HG03159 (cell line): Measurements from ENCODE around the gene SPEM3.
"Not testable (repeated sequence)": the region's sequence is repeated elsewhere in the genome, so short reads cannot be mapped to it uniquely, and the experiment has no call there.

Experiments
- ATAC-seq: cut with Tn5 transposase; IDR thresholded peaks from one replicate; pipeline ENCODE4 v1.9.1; 2021; ENCODE audit warnings: mild to moderate bottlenecking, moderate library complexity; ENCODE audit not compliant: unreplicated experiment

The SPEM3 gene

GRCh38 chr17:7468804-7469389 lies 40.2 kb downstream of the SPEM3 start:
- no peak for ATAC-seq

- not testable (repeated sequence) for ATAC-seq
These were observed 41.2 kb downstream of the SPEM3 start for GRCh38 chr17:7469843-7470242.

- ATAC-seq = not testable (repeated sequence)
These were observed 41.9 kb downstream of the SPEM3 start for GRCh38 chr17:7470457-7470973.

GRCh38 chr17:7471729-7472128 lies 43.1 kb downstream of the SPEM3 start:
- no peak for ATAC-seq

- ATAC-seq = not testable (repeated sequence)
These were observed 46.1 kb downstream of the SPEM3 start for GRCh38 chr17:7474767-7475166.

- ATAC-seq = no peak
These were observed 47.2 kb downstream of the SPEM3 start for GRCh38 chr17:7475764-7476422.

GRCh38 chr17:7476494-7476893 lies 47.8 kb downstream of the SPEM3 start:
- no peak for ATAC-seq

- no peak for ATAC-seq
These were observed 48.3 kb downstream of the SPEM3 start for GRCh38 chr17:7476951-7477350.

GRCh38 chr17:7477392-7478275 lies 49.0 kb downstream of the SPEM3 start:
- no peak for ATAC-seq

- ATAC-seq = no peak
These were observed 49.9 kb downstream of the SPEM3 start for GRCh38 chr17:7478276-7479212.

GRCh38 chr17:7479213-7480088 lies 50.8 kb downstream of the SPEM3 start, which contains the start of gene ZBTB4:
Gene ZBTB4, minus strand, starts transcription at chr17:7479631. Its CDS starts 12,830 bp downstream, at chr17:7466801.
- ATAC-seq = no peak

GRCh38 chr17:7480089-7480384 lies 51.4 kb downstream of the SPEM3 start:
- ATAC-seq = no peak

GRCh38 chr17:7481275-7481674 lies 52.6 kb downstream of the SPEM3 start, which contains the start of gene SLC35G6:
Gene SLC35G6, plus strand, starts transcription at chr17:7481446. Its CDS starts 71 bp downstream, at chr17:7481517.
- not testable (repeated sequence) for ATAC-seq

GRCh38 chr17:7481842-7482741 lies 53.4 kb downstream of the SPEM3 start:
- ATAC-seq = not testable (repeated sequence)
